NCI-H69 (cell line): ENCODE results near the gene EPB41L5.
"Not testable (repeated sequence)": the region's sequence is repeated elsewhere in the genome, so short reads cannot be mapped to it uniquely, and the experiment has no call there.

Experiments
- DNase-seq: peaks from one replicate; lab custom pipeline; 2025; lab: John Stamatoyannopoulos, UW

Gene EPB41L5

DNA sequence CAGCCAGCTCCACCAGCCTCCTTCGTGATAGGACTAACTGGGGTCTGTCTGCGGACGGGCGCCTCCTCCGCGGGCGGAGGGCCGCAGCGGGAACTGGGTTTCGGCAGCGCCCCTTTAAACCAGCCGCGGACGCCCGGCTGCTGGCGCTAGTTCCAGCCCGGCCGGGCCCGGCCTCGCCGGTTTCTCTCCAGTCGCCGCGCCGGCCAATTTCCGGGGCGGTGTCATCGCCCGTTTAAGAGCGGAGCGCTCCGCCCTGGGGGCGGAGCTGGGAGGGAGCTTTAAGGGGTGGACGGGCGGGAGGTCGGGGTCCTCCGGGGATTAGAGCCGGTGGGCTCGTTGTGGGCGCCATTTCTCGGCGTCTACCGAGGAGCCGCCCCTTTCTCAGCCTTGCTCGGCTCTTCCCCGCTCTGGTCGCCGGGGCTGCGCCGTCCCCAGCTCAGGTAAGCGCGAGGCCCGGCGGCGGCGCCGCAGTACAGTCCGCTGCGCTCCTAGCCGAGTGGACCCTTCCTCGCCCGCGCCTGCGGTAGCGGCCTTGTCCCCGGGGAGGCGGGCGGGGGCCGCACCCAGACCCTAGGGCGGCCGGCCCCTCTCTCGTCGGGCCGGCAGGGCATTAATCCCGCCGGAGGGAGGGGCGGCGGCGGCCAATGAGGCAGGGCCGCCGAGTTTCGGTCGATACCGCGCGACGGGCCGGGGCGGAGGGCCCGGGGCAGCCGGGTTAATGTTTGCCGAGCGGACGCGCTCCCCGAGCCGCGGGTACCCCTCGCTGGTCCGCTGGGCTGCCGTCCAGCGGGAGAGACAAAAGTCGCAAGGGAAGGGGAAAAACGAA is at the start of gene EPB41L5:
Gene EPB41L5 (plus strand): TSS at position 307 of the 826 bp plus-strand sequence. CDS start 6,008 bp downstream, outside the sequence.
- DNase-seq: peak; percentile 95

DNA sequence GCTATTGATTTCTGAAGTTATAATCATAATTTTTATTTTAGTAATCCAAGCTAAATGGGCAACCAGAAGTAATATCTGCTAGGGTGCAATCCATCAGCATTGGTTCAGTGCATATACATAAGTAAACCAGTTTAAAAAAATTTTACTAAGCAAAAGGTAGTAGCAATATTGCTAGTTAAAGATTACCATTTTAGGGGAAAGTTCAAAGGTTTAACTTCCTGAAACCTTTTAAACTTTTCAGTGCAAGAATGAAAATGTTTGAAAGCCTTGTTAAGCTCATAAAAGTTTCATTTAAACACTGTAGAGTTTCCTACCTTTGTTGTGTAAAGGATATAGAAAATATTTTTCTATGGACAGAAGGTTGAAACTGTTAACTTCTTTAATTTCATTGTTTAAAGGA is 31.0 kb upstream of the EPB41L5 start:
- no peak for DNase-seq

- DNase-seq: no peak
These were observed 30.4 kb upstream of the EPB41L5 start for GRCh38 chr2:119982506-119982905.

DNA sequence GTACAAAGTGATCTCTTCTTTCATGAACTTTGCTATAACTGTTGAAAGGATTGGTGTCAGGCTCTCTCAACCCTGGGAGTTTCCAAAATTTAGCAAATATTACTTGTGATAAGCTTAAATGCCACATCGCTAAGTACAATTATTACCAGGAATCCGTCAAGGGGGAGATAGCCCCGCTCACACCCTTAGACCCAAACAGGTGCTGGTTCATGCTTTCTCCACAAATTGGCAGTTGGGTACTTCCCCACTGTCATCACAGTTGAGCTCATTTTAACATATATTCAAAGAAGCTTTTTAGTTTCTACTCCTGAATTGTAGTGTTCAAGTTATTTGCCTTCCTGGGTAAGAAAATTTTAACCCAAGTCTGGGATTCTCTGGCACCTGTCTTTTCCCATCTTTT is 29.8 kb upstream of the EPB41L5 start:
- no peak for DNase-seq

DNA sequence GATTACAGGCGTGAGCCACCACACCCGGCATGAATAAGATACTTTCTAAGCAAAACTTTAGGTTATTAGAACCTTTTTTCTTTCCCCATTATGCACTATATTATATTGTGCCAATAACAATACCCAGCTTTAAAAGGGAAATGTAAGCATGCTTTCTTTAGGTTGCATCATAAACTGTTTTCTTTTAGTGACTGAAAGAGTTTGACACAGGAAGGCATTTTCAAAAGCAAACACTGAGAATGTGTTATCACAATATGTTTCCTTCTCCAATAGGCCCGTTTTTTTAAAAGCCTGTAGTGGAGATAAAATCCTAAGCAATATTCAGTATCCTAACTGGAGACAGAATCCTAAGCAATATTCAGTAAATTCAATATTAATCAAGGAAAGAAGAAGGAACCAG is 16.7 kb upstream of the EPB41L5 start:
- DNase-seq: no peak

DNA sequence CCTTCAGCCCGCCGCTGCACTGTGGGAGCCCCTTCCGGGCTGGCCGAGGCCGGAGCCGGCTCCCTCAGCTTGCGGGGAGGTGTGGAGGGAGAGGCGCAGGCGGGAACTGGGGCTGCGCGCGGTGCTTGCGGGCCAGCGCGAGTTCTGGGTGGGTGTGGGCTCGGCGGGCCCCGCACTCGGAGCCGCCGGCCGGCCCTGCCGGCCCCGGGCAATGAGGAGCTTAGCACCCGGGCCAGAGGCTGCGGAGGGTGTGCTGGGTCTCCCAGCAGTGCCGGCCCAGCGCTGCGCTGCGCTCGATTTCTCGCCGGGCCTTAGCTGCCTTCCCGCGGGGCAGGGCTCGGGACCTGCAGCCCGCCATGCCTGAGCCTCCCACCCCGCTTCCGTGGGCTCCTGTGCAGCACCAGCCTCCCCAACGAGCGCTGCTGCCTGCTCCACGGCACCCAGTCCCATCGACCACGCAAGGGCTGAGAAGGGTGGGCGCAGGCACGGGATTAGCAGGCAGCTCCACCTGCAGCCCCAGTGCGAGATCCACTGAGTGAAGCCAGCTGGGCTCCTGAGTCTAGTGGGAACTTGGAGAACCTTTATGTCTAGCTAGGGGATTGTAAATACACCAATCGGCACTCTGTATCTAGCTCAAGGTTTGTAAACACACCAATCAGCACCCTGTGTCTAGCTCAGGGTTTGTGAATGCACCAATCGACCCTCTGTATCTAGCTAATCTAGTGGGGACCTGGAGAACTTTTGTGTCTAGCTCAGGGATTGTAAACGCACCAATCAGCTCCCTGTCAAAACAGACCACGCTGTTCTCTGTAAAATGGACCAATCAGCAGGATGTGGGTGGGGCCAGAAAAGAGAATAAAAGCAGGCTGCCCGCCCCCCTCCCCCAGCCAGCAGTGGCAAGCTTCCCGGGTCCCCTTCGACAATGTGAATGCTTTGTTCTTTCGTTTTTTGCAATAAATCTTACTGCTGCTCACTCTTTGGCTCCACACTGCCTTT is 15.7 kb upstream of the EPB41L5 start:
- not testable (repeated sequence) for DNase-seq

- no peak for DNase-seq
These were observed 11.4 kb upstream of the EPB41L5 start for GRCh38 chr2:120001471-120001870.

- DNase-seq: no peak
These were observed 8.6 kb upstream of the EPB41L5 start for GRCh38 chr2:120004254-120004653.

DNA sequence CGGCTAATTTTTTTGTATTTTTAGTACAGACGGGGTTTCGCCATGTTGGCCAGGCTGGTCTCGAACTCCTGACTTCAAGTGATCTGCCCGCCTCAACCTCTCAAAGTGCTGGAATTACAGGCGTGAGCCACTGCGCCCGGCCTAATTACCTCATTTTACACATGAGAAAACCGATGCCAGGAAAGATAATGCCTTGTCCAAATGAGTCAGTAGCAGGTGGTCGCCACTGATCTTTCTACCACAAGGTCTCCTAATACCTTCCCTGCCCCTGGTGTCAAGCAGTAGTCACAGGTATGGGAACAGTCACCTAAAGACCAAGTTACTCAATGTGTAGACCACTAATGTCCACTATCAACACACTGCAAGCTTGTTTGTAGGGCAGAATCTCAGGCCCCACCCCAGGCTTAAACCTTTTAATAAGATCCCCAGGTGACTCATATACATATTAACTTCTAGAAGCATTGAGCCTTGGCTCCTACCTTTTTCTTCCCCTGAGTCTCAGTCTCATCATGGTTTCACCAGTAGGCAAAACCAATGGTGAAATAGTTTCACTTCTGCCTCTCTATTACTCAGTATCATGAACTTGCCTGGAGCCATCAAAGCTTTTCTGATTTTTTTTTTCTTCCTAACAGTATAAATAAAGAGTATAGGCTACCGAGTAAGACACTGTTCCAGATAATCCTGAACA is 6.9 kb upstream of the EPB41L5 start:
- no peak for DNase-seq

- DNase-seq: no peak
These were observed 5.0 kb upstream of the EPB41L5 start for GRCh38 chr2:120007851-120008250.

DNA sequence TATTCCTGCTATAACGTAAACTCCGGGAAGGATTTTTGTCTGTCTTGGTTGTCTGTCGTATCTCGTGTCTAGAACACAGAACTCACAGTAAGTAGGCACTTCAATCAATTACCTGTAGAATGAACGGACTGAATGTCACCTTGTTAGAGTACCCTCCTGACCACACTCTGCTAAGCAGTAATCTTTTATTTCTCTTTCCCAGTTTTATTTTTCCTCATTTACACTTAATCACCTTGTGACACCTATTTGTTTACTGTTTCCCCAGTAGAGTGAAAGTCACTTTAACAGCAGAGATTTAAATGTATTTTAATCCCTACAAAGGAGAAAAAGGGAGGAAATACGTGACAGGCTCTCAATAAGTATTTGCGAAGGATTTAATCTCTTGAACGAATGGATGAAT is 514 bp upstream of the EPB41L5 start:
- peak; percentile 40 for DNase-seq

- peak; percentile 48 for DNase-seq
These were observed 833 bp downstream of the EPB41L5 start for GRCh38 chr2:120013597-120014223.

- DNase-seq: peak; percentile 47
These were observed 1.5 kb downstream of the EPB41L5 start for GRCh38 chr2:120014226-120014980.

- no peak for DNase-seq
These were observed 3.9 kb downstream of the EPB41L5 start for GRCh38 chr2:120016800-120017199.

DNA sequence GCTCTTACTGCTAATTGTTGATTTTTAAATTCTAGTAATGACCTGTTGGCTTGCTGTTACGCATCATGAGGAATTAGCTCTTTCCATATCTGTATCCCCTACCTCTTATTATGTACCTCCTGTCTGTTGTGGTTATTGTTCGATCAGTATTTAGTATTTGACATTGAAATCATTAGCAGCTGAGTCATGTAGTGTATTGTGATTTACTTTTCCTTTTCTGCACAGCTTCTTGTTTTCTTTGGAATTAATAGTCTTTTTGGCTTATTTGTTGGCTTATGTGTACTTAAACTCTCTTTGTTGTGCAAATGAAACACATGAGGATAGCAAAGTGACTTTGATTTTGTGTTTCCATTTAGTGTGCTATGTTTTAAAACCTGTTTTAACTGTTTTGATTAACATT is 4.3 kb downstream of the EPB41L5 start:
- no peak for DNase-seq

DNA sequence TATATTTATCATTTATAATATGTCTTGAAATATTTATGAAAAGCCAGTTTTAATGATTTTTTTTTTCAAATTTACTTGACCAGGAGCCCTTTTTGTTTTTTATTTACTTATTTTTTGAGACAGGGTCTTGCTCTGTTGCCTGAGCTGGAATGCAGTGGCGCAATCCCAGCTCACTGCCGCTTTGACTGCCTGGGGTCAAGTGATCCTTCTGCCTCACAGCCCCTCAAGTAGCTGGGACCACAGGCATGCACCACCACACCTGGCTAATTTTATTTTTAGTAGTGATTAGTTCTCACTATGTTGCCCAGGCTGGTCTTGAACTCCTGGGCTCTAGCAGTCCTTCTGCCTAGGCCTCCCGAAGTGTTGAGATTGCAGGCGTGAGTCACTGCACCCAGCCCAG is 5.7 kb downstream of the EPB41L5 start:
- DNase-seq: no peak

DNA sequence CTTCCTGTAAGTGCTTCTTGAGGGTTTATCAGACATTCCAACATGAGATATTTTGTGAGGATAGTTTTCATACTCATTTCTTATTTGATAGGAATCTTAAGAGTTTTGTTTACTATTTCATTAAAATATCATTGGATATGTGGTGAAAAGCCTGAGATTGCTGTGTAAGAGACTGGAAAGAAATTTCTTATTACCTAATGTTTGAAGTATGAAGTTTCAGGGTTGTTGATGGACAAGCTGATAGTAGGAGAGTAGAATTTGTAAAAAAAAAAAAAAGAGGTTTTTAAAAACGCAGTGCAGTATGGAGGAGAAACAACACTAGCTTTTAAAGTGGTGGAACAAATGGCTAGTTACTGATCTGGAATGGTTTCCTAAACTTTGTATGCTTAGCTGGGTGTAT is 7.7 kb downstream of the EPB41L5 start:
- no peak for DNase-seq

DNA sequence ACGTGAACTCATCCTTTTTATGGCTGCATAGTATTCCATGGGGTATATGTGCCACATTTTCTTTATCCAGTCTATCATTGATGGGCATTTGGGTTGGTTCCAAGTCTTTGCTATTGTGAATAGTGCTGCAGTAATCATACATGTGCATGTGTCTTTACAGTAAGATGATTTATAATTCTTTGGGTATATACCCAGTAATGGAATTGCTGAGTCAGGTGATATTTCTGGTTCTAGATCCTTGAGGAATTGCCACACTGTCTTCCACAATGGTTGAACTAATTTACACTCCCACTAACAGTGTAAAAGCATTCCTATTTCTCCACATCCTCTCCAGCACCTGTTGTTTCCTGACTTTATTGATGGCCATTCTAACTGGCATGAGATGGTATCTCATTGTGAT is 9.6 kb downstream of the EPB41L5 start:
- DNase-seq: not testable (repeated sequence)

DNA sequence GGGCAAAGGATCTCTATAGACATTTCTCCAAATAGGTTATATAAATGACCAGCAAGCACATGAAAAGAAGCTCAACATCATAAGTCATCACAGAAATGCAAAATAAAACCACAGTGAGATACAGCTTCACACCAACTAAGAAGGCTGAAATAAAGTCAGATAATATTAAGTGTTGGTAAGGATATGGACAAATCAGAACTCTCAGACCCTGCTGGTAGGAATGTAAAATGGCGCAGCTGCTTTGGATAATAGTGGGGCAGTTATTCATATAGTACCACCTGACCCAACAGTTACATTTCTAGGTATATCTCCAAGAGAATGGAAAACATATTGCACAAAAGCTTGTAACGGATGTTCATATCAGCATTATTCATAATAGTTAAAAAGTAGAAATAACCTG is 14.0 kb downstream of the EPB41L5 start:
- no peak for DNase-seq

GRCh38 chr2:120028795-120029194 is 15.9 kb downstream of the EPB41L5 start:
- DNase-seq: no peak
